Mesendoderm (in vitro differentiated cells): ENCODE results near the gene AOAH.
"Not testable (repeated sequence)": the region's sequence is repeated elsewhere in the genome, so short reads cannot be mapped to it uniquely, and the experiment has no call there.

Experiments used
- DNase-seq: peaks from one replicate; pipeline ENCODE4 v3.0.0; 2013
- H2AK5ac ChIP-seq: 2 replicates; pipeline ENCODE4 v1.6.1; 2013; ENCODE audit warnings: low read length, inconsistent platforms
- H2BK120ac ChIP-seq: 2 replicates; pipeline ENCODE4 v1.6.1; 2013; ENCODE audit warnings: low read depth, mild to moderate bottlenecking, low read length, moderate library complexity, mixed read lengths
- H2BK15ac ChIP-seq: replicated peaks from 2 replicates; pipeline ENCODE4 v1.6.1; 2013; ENCODE audit warnings: low read depth, mild to moderate bottlenecking, moderate library complexity
- H2BK5ac ChIP-seq: 2 replicates; pipeline ENCODE4 v1.6.1; 2013; ENCODE audit warnings: low read length, inconsistent platforms
- H3K18ac ChIP-seq: 2 replicates; pipeline ENCODE4 v1.6.1; 2013; ENCODE audit warnings: mild to moderate bottlenecking, low read length, mixed read lengths
- H3K23ac ChIP-seq: one replicate; pipeline ENCODE4 v1.6.1; 2013; ENCODE audit warnings: low read length
- H3K27ac ChIP-seq: 2 replicates; pipeline ENCODE4 v1.5.1; 2013; ENCODE audit warnings: low read depth, mild to moderate bottlenecking, inconsistent platforms, low read length, moderate library complexity
- H3K27me3 ChIP-seq: 2 replicates; pipeline ENCODE4 v1.6.1; 2013; ENCODE audit warnings: low read length, control low read depth, mild to moderate bottlenecking, inconsistent platforms; ENCODE audit not compliant: insufficient read depth, poor library complexity
- H3K36me3 ChIP-seq: 2 replicates; pipeline ENCODE4 v1.6.1; 2013; ENCODE audit warnings: low read length, inconsistent platforms; ENCODE audit not compliant: control insufficient read depth, insufficient read depth
- H3K4ac ChIP-seq: one replicate; pipeline ENCODE4 v1.6.1; 2013; ENCODE audit warnings: low read depth, mild to moderate bottlenecking, low read length, moderate library complexity
- H3K4me1 ChIP-seq: 2 replicates; pipeline ENCODE4 v1.6.1; 2013; ENCODE audit warnings: low read depth, low read length, inconsistent platforms; ENCODE audit not compliant: control insufficient read depth
- H3K4me2 ChIP-seq: 2 replicates; pipeline ENCODE4 v1.6.1; 2013; ENCODE audit warnings: low read length
- H3K4me3 ChIP-seq: 2 replicates; pipeline ENCODE4 v1.5.1; 2013; ENCODE audit warnings: mild to moderate bottlenecking, low read length
- H3K56ac ChIP-seq: one replicate; pipeline ENCODE4 v1.6.1; 2013; ENCODE audit warnings: low read length
- H3K79me1 ChIP-seq: 2 replicates; pipeline ENCODE4 v1.6.1; 2013; ENCODE audit warnings: low read length, inconsistent platforms
- H3K79me2 ChIP-seq: 2 replicates; pipeline ENCODE4 v1.6.1; 2013; ENCODE audit warnings: mild to moderate bottlenecking, low read length; ENCODE audit not compliant: control insufficient read depth, insufficient read depth
- H3K9ac ChIP-seq: 2 replicates; pipeline ENCODE4 v1.6.1; 2013; ENCODE audit warnings: low read length, inconsistent platforms
- H4K5ac ChIP-seq: one replicate; pipeline ENCODE4 v1.6.1; 2013; ENCODE audit warnings: low read length
- H4K8ac ChIP-seq: one replicate; pipeline ENCODE4 v1.6.1; 2013; ENCODE audit warnings: low read depth, mild to moderate bottlenecking, control low read depth, low read length, moderate library complexity
- WGBS: extraction: QIAGEN DNeasy Blood & Tissue Kit; methylation state at CpG from one replicate; pipeline ENCODE4 v1.1.7; 2013; ENCODE audit warnings: low lambda C conversion rate, missing lambda C conversion rate; ENCODE audit not compliant: insufficient coverage; ENCODE audit errors: extremely low coverage; 5-methylcytosine and 5-hydroxymethylcytosine counted together

The AOAH gene

DNA sequence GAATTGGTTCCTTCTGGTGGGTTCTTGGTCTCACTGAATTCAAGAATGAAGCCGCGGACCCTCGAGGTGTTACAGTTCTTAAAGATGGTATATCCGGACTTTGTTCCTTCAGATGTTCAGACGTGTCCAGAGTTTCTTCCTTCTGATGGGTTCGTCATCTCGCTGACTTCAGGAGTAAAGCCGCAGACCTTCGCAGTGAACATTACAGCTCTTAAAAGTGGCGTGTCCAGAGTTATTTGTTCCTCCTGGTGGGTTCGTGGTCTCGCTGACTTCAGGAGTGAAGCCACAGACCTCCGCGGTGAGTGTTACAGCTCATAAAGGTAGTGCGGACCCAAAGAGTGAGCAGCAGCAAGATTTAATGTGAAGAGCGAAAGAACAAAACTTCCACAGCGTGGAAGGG, 220.1 kb downstream of the AOAH start:
- not testable (repeated sequence) for H3K4ac ChIP-seq, H3K4me2 ChIP-seq, H3K79me2 ChIP-seq, H3K56ac ChIP-seq, H3K4me1 ChIP-seq, H2AK5ac ChIP-seq, H4K8ac ChIP-seq, DNase-seq, H3K9ac ChIP-seq, H2BK120ac ChIP-seq, H3K4me3 ChIP-seq, H2BK15ac ChIP-seq, H2BK5ac ChIP-seq, H3K79me1 ChIP-seq, H3K36me3 ChIP-seq, H3K27ac ChIP-seq, H3K27me3 ChIP-seq, H3K23ac ChIP-seq, H3K18ac ChIP-seq, H4K5ac ChIP-seq
- WGBS: no CpG with 5 or more reads among the region's 17 CpGs

GRCh38 chr7:36497775-36498174, 226.5 kb downstream of the AOAH start:
- no peak overlapping the region for H4K8ac ChIP-seq
- no peak overlapping the region for H3K18ac ChIP-seq
- H3K56ac ChIP-seq: no peak overlapping the region
- H4K5ac ChIP-seq: no peak overlapping the region
- no peak for DNase-seq
- H3K79me1 ChIP-seq: no peaks in the 10 kb centered on the region
- no peak overlapping the region for H3K27ac ChIP-seq
- H3K23ac ChIP-seq: no peak overlapping the region
- no peaks in the 10 kb centered on the region for H3K36me3 ChIP-seq
- no peak overlapping the region for H2AK5ac ChIP-seq
- no peak overlapping the region for H3K4ac ChIP-seq
- H3K9ac ChIP-seq: no peak overlapping the region
- H2BK120ac ChIP-seq: no peak overlapping the region
- no peak overlapping the region for H2BK5ac ChIP-seq
- H3K27me3 ChIP-seq: no peaks in the 10 kb centered on the region
- H3K79me2 ChIP-seq: no peaks in the 10 kb centered on the region
- H2BK15ac ChIP-seq: no peak overlapping the region
- H3K4me2 ChIP-seq: no peak overlapping the region
- no peak overlapping the region for H3K4me3 ChIP-seq
- H3K4me1 ChIP-seq: no peaks in the 10 kb centered on the region
- no CpG with 5 or more reads among the region's 4 CpGs for WGBS

- not testable (repeated sequence) for H3K56ac ChIP-seq, H2BK15ac ChIP-seq, H3K79me1 ChIP-seq, H2BK5ac ChIP-seq, H3K4me3 ChIP-seq, H2AK5ac ChIP-seq, H3K4ac ChIP-seq, H3K79me2 ChIP-seq, H3K4me1 ChIP-seq, H2BK120ac ChIP-seq, H4K8ac ChIP-seq, H3K23ac ChIP-seq, H3K36me3 ChIP-seq, DNase-seq, H3K9ac ChIP-seq, H3K27me3 ChIP-seq, H4K5ac ChIP-seq, H3K18ac ChIP-seq, H3K27ac ChIP-seq, H3K4me2 ChIP-seq
- no CpG with 5 or more reads among the region's 6 CpGs for WGBS
These were observed 227.1 kb downstream of the AOAH start for GRCh38 chr7:36497176-36497575.

GRCh38 chr7:36496576-36496975, 227.7 kb downstream of the AOAH start:
- no peak for DNase-seq
- Histone ChIP-seq H3K4ac (no peak overlapping the region), H3K79me2 (no peaks in the 10 kb centered on the region), H3K4me3 (no peak overlapping the region), H3K27me3 (no peaks in the 10 kb centered on the region), H3K18ac (no peak overlapping the region), H3K4me2 (no peak overlapping the region), H3K56ac (no peak overlapping the region), H3K27ac (no peak overlapping the region), H3K23ac (no peak overlapping the region), H3K36me3 (no peaks in the 10 kb centered on the region), H3K79me1 (no peaks in the 10 kb centered on the region), H2BK120ac (no peak overlapping the region), H4K5ac (no peak overlapping the region), H3K9ac (no peak overlapping the region), H4K8ac (no peak overlapping the region), H2BK15ac (no peak overlapping the region), H3K4me1 (no peaks in the 10 kb centered on the region), H2BK5ac (no peak overlapping the region), H2AK5ac (no peak overlapping the region)
- no CpG with 5 or more reads among the region's 6 CpGs for WGBS

GRCh38 chr7:36491317-36491716, 233.0 kb downstream of the AOAH start:
- no peak overlapping the region for H3K9ac ChIP-seq
- H3K23ac ChIP-seq: no peak overlapping the region
- no peak overlapping the region for H4K8ac ChIP-seq
- H3K27ac ChIP-seq: no peak overlapping the region
- no peak overlapping the region for H3K4me3 ChIP-seq
- H3K18ac ChIP-seq: no peak overlapping the region
- no peak overlapping the region for H2BK5ac ChIP-seq
- H2AK5ac ChIP-seq: no peak overlapping the region
- H3K36me3 ChIP-seq: no peaks in the 10 kb centered on the region
- no peaks in the 10 kb centered on the region for H3K27me3 ChIP-seq
- no peak overlapping the region for H4K5ac ChIP-seq
- no peaks in the 10 kb centered on the region for H3K79me1 ChIP-seq
- no peak overlapping the region for H2BK120ac ChIP-seq
- H3K4me2 ChIP-seq: no peak overlapping the region
- H3K79me2 ChIP-seq: no peaks in the 10 kb centered on the region
- H3K56ac ChIP-seq: no peak overlapping the region
- no peak for DNase-seq
- no peaks in the 10 kb centered on the region for H3K4me1 ChIP-seq
- no peak overlapping the region for H2BK15ac ChIP-seq
- WGBS: no CpG with 5 or more reads among the region's 3 CpGs
- H3K4ac ChIP-seq: no peak overlapping the region

- H3K9ac ChIP-seq: no peak overlapping the region
- H3K18ac ChIP-seq: no peak overlapping the region
- H3K23ac ChIP-seq: no peak overlapping the region
- H3K79me1 ChIP-seq: no peaks in the 10 kb centered on the region
- H3K36me3 ChIP-seq: no peaks in the 10 kb centered on the region
- H3K4me1 ChIP-seq: no peaks in the 10 kb centered on the region
- no CpG with 5 or more reads among the region's 3 CpGs for WGBS
- no peak overlapping the region for H2AK5ac ChIP-seq
- no peak overlapping the region for H2BK5ac ChIP-seq
- H3K4me2 ChIP-seq: no peak overlapping the region
- no peaks in the 10 kb centered on the region for H3K79me2 ChIP-seq
- no peak overlapping the region for H3K4ac ChIP-seq
- H3K27me3 ChIP-seq: no peaks in the 10 kb centered on the region
- no peak overlapping the region for H4K8ac ChIP-seq
- no peak for DNase-seq
- H3K56ac ChIP-seq: no peak overlapping the region
- H3K27ac ChIP-seq: no peak overlapping the region
- no peak overlapping the region for H3K4me3 ChIP-seq
- no peak overlapping the region for H4K5ac ChIP-seq
- H2BK120ac ChIP-seq: no peak overlapping the region
- no peak overlapping the region for H2BK15ac ChIP-seq
These were observed 233.9 kb downstream of the AOAH start for GRCh38 chr7:36490419-36490830.
